Osteocyte (in vitro differentiated cells): ENCODE data around the gene THRB. TPM values are rescaled to one million over a fixed set of nuclear protein-coding genes. Genes with fewer than 3 reads are reported as not detected.

Experiments
- DNase-seq: peaks from one replicate; pipeline ENCODE4 v3.0.0; 2021; ENCODE audit warnings: mixed read lengths; ENCODE audit not compliant: unreplicated experiment; ENCODE audit errors: extremely low spot score
- H3K27ac Mint-ChIP-seq: one replicate; pipeline ENCODE4 v1.8.0; 2021; ENCODE audit warnings: mild to moderate bottlenecking, mixed read lengths; ENCODE audit not compliant: unreplicated experiment
- H3K27me3 Mint-ChIP-seq: one replicate; pipeline ENCODE4 v1.8.0; 2021; ENCODE audit warnings: mixed read lengths; ENCODE audit not compliant: unreplicated experiment
- H3K36me3 Mint-ChIP-seq: one replicate; pipeline ENCODE4 v1.8.0; 2021; ENCODE audit warnings: mixed read lengths; ENCODE audit not compliant: unreplicated experiment
- H3K4me1 Mint-ChIP-seq: one replicate; pipeline ENCODE4 v1.8.0; 2021; ENCODE audit warnings: mixed read lengths; ENCODE audit not compliant: unreplicated experiment
- H3K4me3 Mint-ChIP-seq: one replicate; pipeline ENCODE4 v1.8.0; 2021; ENCODE audit warnings: mild to moderate bottlenecking, moderate library complexity, mixed read lengths; ENCODE audit not compliant: unreplicated experiment
- H3K9me3 Mint-ChIP-seq: one replicate; pipeline ENCODE4 v1.8.0; 2021; ENCODE audit warnings: mixed read lengths; ENCODE audit not compliant: unreplicated experiment
- CTCF ChIP-seq: fragments of 200-600 bp; sonication (generic); IDR thresholded peaks from 2 replicates; pipeline ENCODE4 v1.5.0; 2021; ENCODE audit warnings: antibody characterized with exemption, mild to moderate bottlenecking, moderate library complexity
- total RNA-seq: library from RNA; stranded (reverse); gene quantifications from 2 replicates; pipeline ENCODE4 v1.2.1, GENCODE V29; 2021

Gene THRB
- total RNA-seq, 1 donor from 2014 or later, result 4.6 TPM

GRCh38 chr3:24462737-24463136 lies 31.9 kb downstream of the THRB start:
- H3K4me1 Mint-ChIP-seq, result no peaks in the 10 kb centered on the region
- TF ChIP-seq CTCF, result no peak
- peaks cover 4% of the 10 kb centered on the region for H3K36me3 Mint-ChIP-seq
- H3K9me3 Mint-ChIP-seq, result peaks cover 15% of the 10 kb centered on the region
- DNase-seq, result no peak
- no peaks in the 10 kb centered on the region for H3K27me3 Mint-ChIP-seq
- H3K4me3 Mint-ChIP-seq, result no peak overlapping the region
- H3K27ac Mint-ChIP-seq, result no peak overlapping the region

- TF ChIP-seq CTCF, result no peak
- Mint-ChIP-seq H3K27ac (no peak overlapping the region), H3K4me1 (no peaks in the 10 kb centered on the region), H3K4me3 (no peak overlapping the region), H3K9me3 (peaks cover 9% of the 10 kb centered on the region), H3K36me3 (no peaks in the 10 kb centered on the region), H3K27me3 (no peaks in the 10 kb centered on the region)
- no peak for DNase-seq
Observed at GRCh38 chr3:24460974-24461373, 33.7 kb downstream of the THRB start.

- Mint-ChIP-seq H3K4me3 (no peak overlapping the region), H3K9me3 (no peaks in the 10 kb centered on the region), H3K4me1 (no peaks in the 10 kb centered on the region), H3K36me3 (no peaks in the 10 kb centered on the region), H3K27ac (no peak overlapping the region), H3K27me3 (no peaks in the 10 kb centered on the region)
- TF ChIP-seq CTCF, result no peak
- no peak for DNase-seq
Observed at GRCh38 chr3:24457719-24458118, 36.9 kb downstream of the THRB start.

GRCh38 chr3:24454856-24455255 lies 39.8 kb downstream of the THRB start:
- H3K4me3 Mint-ChIP-seq, result no peak overlapping the region
- no peaks in the 10 kb centered on the region for H3K36me3 Mint-ChIP-seq
- TF ChIP-seq CTCF, result no peak
- no peak overlapping the region for H3K27ac Mint-ChIP-seq
- H3K27me3 Mint-ChIP-seq, result no peaks in the 10 kb centered on the region
- H3K4me1 Mint-ChIP-seq, result no peaks in the 10 kb centered on the region
- H3K9me3 Mint-ChIP-seq, result no peaks in the 10 kb centered on the region
- no peak for DNase-seq

- no peak for TF ChIP-seq CTCF
- Mint-ChIP-seq H3K4me1 (no peaks in the 10 kb centered on the region), H3K27me3 (no peaks in the 10 kb centered on the region), H3K27ac (no peak overlapping the region), H3K4me3 (no peak overlapping the region), H3K36me3 (no peaks in the 10 kb centered on the region), H3K9me3 (no peaks in the 10 kb centered on the region)
- DNase-seq, result no peak
Observed at GRCh38 chr3:24454393-24454792, 40.3 kb downstream of the THRB start.
